HepG2 (cell line): ENCODE measurements around the gene ERMAP. TPM values are rescaled to one million over a fixed set of nuclear protein-coding genes. Genes with fewer than 3 reads are reported as not detected.

Experiments used
- AKAP8 ChIP-seq: sonication (generic); formaldehyde crosslinking; IDR thresholded peaks from 2 replicates; pipeline ENCODE4 v1.5.1; 2020; ENCODE audit warnings: mild to moderate bottlenecking, missing genetic modification reagents
- BRCA1 ChIP-seq: sonication (generic); formaldehyde crosslinking; IDR thresholded peaks from 2 replicates; pipeline ENCODE4 v1.4.0; 2020; ENCODE audit warnings: missing genetic modification reagents
- CBX5 ChIP-seq: sonication (generic); formaldehyde crosslinking; IDR thresholded peaks from 2 replicates; pipeline ENCODE4 v1.4.0; 2020; ENCODE audit warnings: missing genetic modification reagents, borderline replicate concordance
- FOSL1 ChIP-seq: sonication (generic); formaldehyde crosslinking; IDR thresholded peaks from 2 replicates; pipeline ENCODE4 v1.9.0; 2021; ENCODE audit warnings: missing genetic modification reagents, borderline replicate concordance
- KAT8 ChIP-seq: IDR thresholded peaks from 2 replicates; pipeline ENCODE4 v1.6.1; 2016; ENCODE audit warnings: missing genetic modification reagents, missing compliant biosample characterization
- MIXL1 ChIP-seq: IDR thresholded peaks from 2 replicates; pipeline ENCODE4 v1.6.1; 2016
- PAF1 ChIP-seq: IDR thresholded peaks from 2 replicates; pipeline ENCODE4 v1.6.1; 2016; ENCODE audit warnings: missing genetic modification reagents, missing compliant biosample characterization
- POGK ChIP-seq: sonication (generic); formaldehyde crosslinking; conservative IDR thresholded peaks from 2 replicates; pipeline ENCODE4 v1.8.0; 2022; ENCODE audit warnings: mild to moderate bottlenecking, moderate library complexity, missing genetic modification reagents
- PRMT3 ChIP-seq: sonication (generic); formaldehyde crosslinking; IDR thresholded peaks from 2 replicates; pipeline ENCODE4 v1.8.1; 2022; ENCODE audit warnings: low read depth, mild to moderate bottlenecking, moderate library complexity, missing genetic modification reagents, borderline replicate concordance
- PTBP1 ChIP-seq: fragments of 200-400 bp; formaldehyde crosslinking; IDR thresholded peaks from 2 replicates; pipeline ENCODE4 v1.6.1; 2018; ENCODE audit warnings: low read length, low read depth; ENCODE audit not compliant: poor library complexity, severe bottlenecking
- RARG ChIP-seq: sonication (generic); formaldehyde crosslinking; IDR thresholded peaks from 2 replicates; pipeline ENCODE4 v1.4.0; 2020; ENCODE audit warnings: low read depth, mild to moderate bottlenecking, missing genetic modification reagents
- RBM22 ChIP-seq: fragments of 200-400 bp; formaldehyde crosslinking; optimal IDR thresholded peaks from 2 replicates; pipeline ENCODE3; 2017; ENCODE audit warnings: mild to moderate bottlenecking, low read length, moderate library complexity
- TCF7L2 ChIP-seq: IDR thresholded peaks from 2 replicates; pipeline ENCODE4 v1.6.1; 2011; ENCODE audit warnings: mild to moderate bottlenecking, low read depth, low read length, moderate library complexity
- ZBTB4 ChIP-seq: sonication (generic); formaldehyde crosslinking; IDR thresholded peaks from 2 replicates; pipeline ENCODE4 v1.4.0; 2020; ENCODE audit warnings: missing genetic modification reagents, mild to moderate bottlenecking, borderline replicate concordance
- ZEB1 ChIP-seq: IDR thresholded peaks from 2 replicates; pipeline ENCODE4 v1.6.1; 2012; ENCODE audit warnings: mild to moderate bottlenecking, low read depth, inconsistent platforms; ENCODE audit not compliant: insufficient replicate concordance
- ZFP62 ChIP-seq: sonication (generic); formaldehyde crosslinking; IDR thresholded peaks from 2 replicates; pipeline ENCODE4 v1.4.0; 2020; ENCODE audit warnings: missing genetic modification reagents
- ZMAT3 ChIP-seq: sonication (generic); formaldehyde crosslinking; conservative IDR thresholded peaks from 2 replicates; pipeline ENCODE4 v1.7.0; 2021; ENCODE audit warnings: missing genetic modification reagents
- ZNF121 ChIP-seq: sonication (generic); formaldehyde crosslinking; IDR thresholded peaks from 2 replicates; pipeline ENCODE4 v1.5.0; 2020; ENCODE audit warnings: mild to moderate bottlenecking, missing genetic modification reagents
- ZNF160 ChIP-seq: sonication (generic); formaldehyde crosslinking; IDR thresholded peaks from 2 replicates; pipeline ENCODE4 v1.8.0; 2022; ENCODE audit warnings: mild to moderate bottlenecking, inconsistent platforms, missing genetic modification reagents
- ZNF24 ChIP-seq: fragments of 450-650 bp; IDR thresholded peaks from 2 replicates; pipeline ENCODE4 v1.6.1; 2017; ENCODE audit warnings: antibody characterized with exemption, mild to moderate bottlenecking
- ZNF30 ChIP-seq: sonication (generic); formaldehyde crosslinking; IDR thresholded peaks from 2 replicates; pipeline ENCODE4 v1.5.0; 2020; ENCODE audit warnings: mild to moderate bottlenecking, missing genetic modification reagents
- ZNF326 ChIP-seq: sonication (generic); formaldehyde crosslinking; IDR thresholded peaks from 2 replicates; pipeline ENCODE4 v1.4.0; 2020; ENCODE audit warnings: missing genetic modification reagents, borderline replicate concordance
- ZNF383 ChIP-seq: sonication (generic); formaldehyde crosslinking; IDR thresholded peaks from 2 replicates; pipeline ENCODE4 v1.4.0; 2020; ENCODE audit warnings: missing genetic modification reagents, mild to moderate bottlenecking, borderline replicate concordance
- ZNF441 ChIP-seq: sonication (generic); formaldehyde crosslinking; IDR thresholded peaks from 2 replicates; pipeline ENCODE4 v1.7.0; 2021; ENCODE audit warnings: missing genetic modification reagents, borderline replicate concordance
- ZNF569 ChIP-seq: sonication (generic); formaldehyde crosslinking; IDR thresholded peaks from 2 replicates; pipeline ENCODE4 v1.5.0; 2020; ENCODE audit warnings: mild to moderate bottlenecking, missing genetic modification reagents, moderate library complexity, borderline replicate concordance
- ZNF652 ChIP-seq: IDR thresholded peaks from 2 replicates; pipeline ENCODE4 v1.6.1; 2016; ENCODE audit warnings: low read depth, borderline replicate concordance
- ZNF672 ChIP-seq: sonication (generic); formaldehyde crosslinking; IDR thresholded peaks from 2 replicates; pipeline ENCODE4 v1.8.1; 2022; ENCODE audit warnings: missing genetic modification reagents
- polyA plus RNA-seq, 8 experiments: library from polyadenylated mRNA; depleted of rRNA in 3 of 8; stranded (reverse) in 7 of 8; unstranded in 1 of 8; fragments of >200 nt; fragmentation: Illumina TruSeq in 4 of 8; extraction: Trizol in 4 of 8; gene quantifications; 2 replicates each; pipeline versions ENCODE4 v1.2.1 to v1.2.3, GENCODE V29; 2011 to 2016; ENCODE audit warnings: low read depth in 4 of 8, missing spikeins in 1 of 8, mixed read lengths in 1 of 8; ENCODE audit not compliant: insufficient read depth in 1 of 8
- total RNA-seq, 5 experiments: library from RNA; depleted of rRNA; stranded (reverse); fragments of >200 nt; fragmentation: Illumina TruSeq; extraction: Trizol; gene quantifications; 2 replicates each; pipeline ENCODE4 v1.2.3, GENCODE V29; 2016; ENCODE audit warnings: low read depth in 1 of 5

The ERMAP gene
- total and polyA plus RNA-seq, 2 of the 13 experiments (the other 11 are each of a cell fraction or from before 2014, with no cell fraction given): 2.2 to 4.4 TPM

- TF ChIP-seq ZNF383 (CRISPR knock-in tag) (no peak), PTBP1 (no peak), ZNF326 (CRISPR knock-in tag) (no peak), MIXL1 (no peak), ZNF24 (no peak), ZEB1 (no peak), ZBTB4 (CRISPR knock-in tag) (no peak), ZNF160 (CRISPR knock-in tag) (no peak), ZNF441 (CRISPR knock-in tag) (no peak), KAT8 (CRISPR knock-in tag) (peak; percentile 65), ZNF121 (no peak), ZFP62 (no peak), CBX5 (CRISPR knock-in tag) (no peak), ZMAT3 (CRISPR knock-in tag) (peak; percentile 56; the same call in 1 of the 2 replicates), BRCA1 (no peak), ZNF652 (CRISPR knock-in tag) (no peak), TCF7L2 (no peak), PRMT3 (CRISPR knock-in tag) (no peak), POGK (CRISPR knock-in tag) (peak; percentile 61), FOSL1 (no peak), ZNF569 (no peak), PAF1 (CRISPR knock-in tag) (no peak), RARG (no peak), ZNF30 (CRISPR knock-in tag) (no peak), AKAP8 (no peak), RBM22 (no peak), ZNF672 (CRISPR knock-in tag) (no peak)
Measured at GRCh38 chr1:42816585-42817439, at the start of gene ERMAP, which contains the start of gene SVBP (continued).
